Daoy (cell line): ENCODE data around the gene MYOCOS. TPM values are rescaled to one million over a fixed set of nuclear protein-coding genes. Genes with fewer than 3 reads are reported as not detected.

Experiments
- DNase-seq: peaks from one replicate; pipeline ENCODE4 v3.0.0-alpha.2; 2015; ENCODE audit warnings: low read depth
- total RNA-seq: library from RNA; depleted of rRNA; stranded (reverse); fragments of >200 nt; shearing (Covaris generic); gene quantifications from 2 replicates; pipeline ENCODE4 v1.2.3, GENCODE V29; 2014; rRNA removed

The MYOCOS gene
- total RNA-seq, 1 experiment from 2014 or later: not detected

GRCh38 chr1:171663036-171663853 lies 41.2 kb downstream of the MYOCOS start:
- DNase-seq: no peak

- no peak for DNase-seq
Measured at GRCh38 chr1:171663854-171664575, 42.0 kb downstream of the MYOCOS start.

GRCh38 chr1:171664976-171665375 lies 42.9 kb downstream of the MYOCOS start:
- no peak for DNase-seq

- no peak for DNase-seq
Measured at GRCh38 chr1:171666114-171666769, 44.2 kb downstream of the MYOCOS start.

GRCh38 chr1:171668372-171668771 lies 46.3 kb downstream of the MYOCOS start:
- no peak for DNase-seq

GRCh38 chr1:171670739-171671138 lies 48.7 kb downstream of the MYOCOS start:
- DNase-seq: no peak

- DNase-seq: no peak
Measured at GRCh38 chr1:171674431-171675405, 52.7 kb downstream of the MYOCOS start.

Other genes with a start within 250 kb of the MYOCOS start
- gene PRRC2C, start 136.7 kb upstream of the MYOCOS start, total RNA-seq: 34.5 and 48.3 TPM in 2 replicates
- gene MYOC, start 30.4 kb downstream of the MYOCOS start, total RNA-seq: not detected in 2 replicates
- gene VAMP4, start 119.8 kb downstream of the MYOCOS start, total RNA-seq: 4.6 and 5.3 TPM in 2 replicates
- 46.6 and 50.6 TPM in 2 replicates for gene METTL13, start 159.4 kb downstream of the MYOCOS start, total RNA-seq
- gene DNM3, start 219.3 kb downstream of the MYOCOS start, total RNA-seq: 4.3 and 4.5 TPM in 2 replicates